Motor neuron (in vitro differentiated cells): Measurements from ENCODE around the gene LRRC75B. TPM values are rescaled to one million over a fixed set of nuclear protein-coding genes. Genes with fewer than 3 reads are reported as not detected.

Source experiments
- ATAC-seq, 8 experiments: fragments of 200-7000 bp; cut with Tn5 transposase; replicated peaks in 6 of 8; 2 replicates each; pipeline ENCODE4 v1.8.0; 2021; ENCODE audit warnings: mild to moderate bottlenecking in 8 of 8, moderate library complexity in 8 of 8
- H3K27ac ChIP-seq, 2 donors: fragments of 250-450 bp; sonication (Bioruptor Pico); 2 replicates each; pipeline ENCODE4 v1.9.0; 2021; ENCODE audit warnings: antibody characterized with exemption in 2 of 2, mild to moderate bottlenecking in 2 of 2, moderate library complexity in 1 of 2
- H3K4me1 ChIP-seq, 2 donors: fragments of 250-450 bp; sonication (Bioruptor Pico); replicated peaks in 1 of 2; 2 replicates each; pipeline ENCODE4 v1.6.1; 2021; ENCODE audit warnings: antibody characterized with exemption in 2 of 2, mild to moderate bottlenecking in 2 of 2, moderate library complexity in 1 of 2
- H3K4me3 ChIP-seq, 5 donors: fragments of 250-450 bp; sonication (Bioruptor Pico); 2 replicates each; pipeline ENCODE4 v1.9.0; 2021; ENCODE audit warnings: antibody characterized with exemption in 5 of 5, mild to moderate bottlenecking in 5 of 5, moderate library complexity in 4 of 5
- WGBS, 10 experiments: fragments of 450-650 bp; shearing (Covaris generic); methylation state at CpG; one replicate each; pipeline ENCODE4 v1.0.0; 2022; 5-methylcytosine and 5-hydroxymethylcytosine counted together
- in situ Hi-C, 9 experiments: fragments of 400-800 bp; cut with MboI; loops; one replicate each; pipeline ENCODE4 v1.15.0; 2021; ENCODE audit warnings: low sequenced_read_pairs in 9 of 9, low pct_unique_long_range_greater_than_20kb in 2 of 9; ENCODE audit not compliant: unreplicated experiment in 9 of 9
- total RNA-seq, 8 experiments: library from RNA; unstranded; fragments of 300-600 nt; gene quantifications; 2 replicates each; pipeline versions ENCODE4 v1.2.3 to v1.2.4, GENCODE V29; 2022

The LRRC75B gene
- total RNA-seq, 8 experiments from 2014 or later, result 2.0 to 14.4 (median 10.4) TPM

GRCh38 chr22:24587948-24588347 lies 4.9 kb downstream of the LRRC75B start:
- WGBS, 10 experiments, result 60 to 100% (median 100%) methylated on average over 1 to 2 of the region's 8 CpGs; no CpG with 5 or more reads in 5 of the 10 experiments
- H3K4me3 ChIP-seq, result no peak overlapping the region
- peaks cover 3 to 6% of the 10 kb centered on the region in 2 donors for H3K4me1 ChIP-seq
- no peak for ATAC-seq
- H3K27ac ChIP-seq, result no peak overlapping the region
- in situ Hi-C loops, result no loop called here

- 88 to 100% methylated on average over 1 to 2 of the region's 5 CpGs; no CpG with 5 or more reads in 8 of the 10 experiments for WGBS, 10 experiments
- no peak overlapping the region for H3K27ac ChIP-seq
- in situ Hi-C loops, result no loop called here
- peaks cover 3 to 4% of the 10 kb centered on the region in 2 donors for H3K4me1 ChIP-seq
- ATAC-seq, result no peak
- H3K4me3 ChIP-seq, result no peak overlapping the region
These were observed 5.6 kb downstream of the LRRC75B start for GRCh38 chr22:24587251-24587650.

- ATAC-seq, result no peak
- no peak overlapping the region for H3K4me3 ChIP-seq
- no peaks in the 10 kb centered on the region for H3K4me1 ChIP-seq
- in situ Hi-C loops, result no loop called here
- no peak overlapping the region for H3K27ac ChIP-seq
- WGBS, 10 experiments, result 80 to 100% (median 97%) methylated on average over 1 to 7 of the region's 24 CpGs; no CpG with 5 or more reads in 4 of the 10 experiments
These were observed 6.8 kb downstream of the LRRC75B start for GRCh38 chr22:24585927-24586546.

- in situ Hi-C loops, result no loop called here
- H3K4me1 ChIP-seq, result no peaks in the 10 kb centered on the region
- WGBS, 10 experiments, result 80 to 100% methylated on average over 1 to 2 of the region's 3 CpGs; no CpG with 5 or more reads in 8 of the 10 experiments
These were observed 7.4 kb downstream of the LRRC75B start for GRCh38 chr22:24585461-24585860.

GRCh38 chr22:24584871-24585411 lies 7.9 kb downstream of the LRRC75B start:
- Histone ChIP-seq H3K27ac (no peak overlapping the region), H3K4me1 (no peaks in the 10 kb centered on the region), H3K4me3 (no peak overlapping the region)
- WGBS, 10 experiments, result 33 to 100% (median 76%) methylated on average over 1 to 5 of the region's 10 CpGs; no CpG with 5 or more reads in 6 of the 10 experiments
- no peak for ATAC-seq
- in situ Hi-C loops, result no loop called here

More at GRCh38 chr22:24585461-24585860, 7.4 kb downstream of the LRRC75B start:
- Histone ChIP-seq H3K4me3 (no peak overlapping the region), H3K27ac (no peak overlapping the region)
- ATAC-seq, result no peak

- no peaks in the 10 kb centered on the region for H3K4me1 ChIP-seq
- ATAC-seq, result no peak
- in situ Hi-C loops, result no loop called here
- H3K4me3 ChIP-seq, result no peak overlapping the region
- 80 to 100% (median 100%) methylated on average over 1 to 2 of the region's 5 CpGs; no CpG with 5 or more reads in 3 of the 10 experiments for WGBS, 10 experiments
- no peak overlapping the region for H3K27ac ChIP-seq
These were observed 8.6 kb downstream of the LRRC75B start for GRCh38 chr22:24584166-24584790.

- ATAC-seq, result peak in 7 of 8 experiments; percentile 7 to 61 (median 32)
- 14 to 100% (median 76%) methylated on average over 2 to 13 of the region's 19 CpGs; no CpG with 5 or more reads in 3 of the 10 experiments for WGBS, 10 experiments
- no peaks in the 10 kb centered on the region for H3K4me1 ChIP-seq
- in situ Hi-C loops, result no loop called here
- H3K27ac ChIP-seq, result no peak overlapping the region
- no peak overlapping the region for H3K4me3 ChIP-seq
These were observed 9.4 kb downstream of the LRRC75B start for GRCh38 chr22:24583221-24584165.

- Histone ChIP-seq H3K4me1 (no peaks in the 10 kb centered on the region), H3K4me3 (no peak overlapping the region), H3K27ac (no peak overlapping the region)
- no peak for ATAC-seq
- in situ Hi-C loops, result no loop called here
- WGBS, 10 experiments, result 53 to 100% (median 83%) methylated on average over 1 to 10 of the region's 12 CpGs
These were observed 10.6 kb downstream of the LRRC75B start for GRCh38 chr22:24582056-24582814.

- peak in 3 of 8 experiments; percentile 79 to 81 (median 80) for ATAC-seq
- in situ Hi-C loops, result no loop called here
- no peak overlapping the region for H3K27ac ChIP-seq
These were observed 12.6 kb downstream of the LRRC75B start for GRCh38 chr22:24580276-24580675.

GRCh38 chr22:24579258-24579601 lies 13.6 kb downstream of the LRRC75B start:
- ATAC-seq, result no peak
- Histone ChIP-seq H3K4me3 (no peak overlapping the region), H3K27ac (no peak overlapping the region), H3K4me1 (no peaks in the 10 kb centered on the region)
- 0 to 100% (median 36%) methylated on average over 1 of the region's 1 CpG; no CpG with 5 or more reads in 2 of the 10 experiments for WGBS, 10 experiments
- in situ Hi-C loops, result no loop called here

More at GRCh38 chr22:24580276-24580675, 12.6 kb downstream of the LRRC75B start:
- 17 to 83% (median 40%) methylated on average over 1 to 2 of the region's 2 CpGs; no CpG with 5 or more reads in 5 of the 10 experiments for WGBS, 10 experiments
- Histone ChIP-seq H3K4me1 (no peaks in the 10 kb centered on the region), H3K4me3 (no peak overlapping the region)

- in situ Hi-C loops, result no loop called here
- Histone ChIP-seq H3K4me1 (no peaks in the 10 kb centered on the region), H3K4me3 (no peak overlapping the region), H3K27ac (no peak overlapping the region)
- WGBS, 10 experiments, result 62 to 100% (median 83%) methylated on average over 1 to 8 of the region's 8 CpGs
- peak in 3 of 8 experiments; percentile 8 to 57 (median 28) for ATAC-seq
These were observed 14.3 kb downstream of the LRRC75B start for GRCh38 chr22:24578355-24579257.
